ENCODE data around the gene CEP95.
A peak's percentile ranks its signal among the peaks of the same experiment; 100 is the strongest.

Gene CEP95

GRCh38 chr17:64502021-64502420 lies 4.8 kb upstream of the CEP95 start:
- H3K27ac ChIP-seq (ENCODE audit: extremely low read depth, low read depth, low read length), result no peak overlapping the region
- no peaks in the 10 kb centered on the region for H3K9me3 ChIP-seq (ENCODE audit: control insufficient read depth, insufficient read depth, low read depth, low read length)
- H3K36me3 ChIP-seq (ENCODE audit: control insufficient read depth in 2 of 2, insufficient read depth in 1 of 2, low read length in 2 of 2), result peaks cover 28 to 75% of the 10 kb centered on the region in 2 experiments; a peak in 2 of 3 replicates
- ChIA-PET POLR2A (no interaction called here), CTCF (no interaction called here)
- TF ChIP-seq ZNF707 (tag by site-specific recombination; IDR thresholded peaks at IDR 0.05) (no peak), ZNF837 (tag by site-specific recombination; IDR thresholded peaks at IDR 0.05) (no peak), ZNF2 (tag by site-specific recombination; IDR thresholded peaks at IDR 0.05) (no peak), ZNF155 (tag by site-specific recombination; IDR thresholded peaks at IDR 0.05) (no peak)
- no peak overlapping the region for H3K4me3 ChIP-seq (ENCODE audit: low read depth, low read length)
- no peaks in the 10 kb centered on the region for H3K4me1 ChIP-seq (ENCODE audit: control insufficient read depth, insufficient read depth, low read length)

GRCh38 chr17:64502809-64503208 lies 4.0 kb upstream of the CEP95 start:
- ChIA-PET POLR2A (no interaction called here), CTCF (no interaction called here)
- Histone ChIP-seq H3K9me3 (ENCODE audit: control insufficient read depth, insufficient read depth, low read depth, low read length) (no peaks in the 10 kb centered on the region), H3K4me1 (ENCODE audit: control insufficient read depth, insufficient read depth, low read length) (no peaks in the 10 kb centered on the region), H3K36me3 (ENCODE audit: control insufficient read depth in 2 of 2, insufficient read depth in 1 of 2, low read length in 2 of 2) (peaks cover 28 to 74% of the 10 kb centered on the region in 2 experiments; a peak in 2 of 3 replicates), H3K4me3 (ENCODE audit: low read depth, low read length) (no peak overlapping the region), H3K27ac (ENCODE audit: extremely low read depth, low read depth, low read length) (no peak overlapping the region)
- TF ChIP-seq AEBP2 (tag by site-specific recombination; IDR thresholded peaks at IDR 0.05; ENCODE audit: borderline replicate concordance) (no peak), ZNF610 (tag by site-specific recombination; IDR thresholded peaks at IDR 0.05; ENCODE audit: borderline replicate concordance) (no peak), HIC1 (tag by site-specific recombination; IDR thresholded peaks at IDR 0.05) (no peak), MEIS1 (CRISPR knock-in tag; IDR thresholded peaks at IDR 0.05; ENCODE audit: borderline replicate concordance) (no peak), ZNF623 (tag by site-specific recombination; IDR thresholded peaks at IDR 0.05) (no peak), ZNF416 (tag by site-specific recombination; IDR thresholded peaks at IDR 0.05) (no peak), ZNF112 (tag by site-specific recombination; IDR thresholded peaks at IDR 0.05) (no peak), ZNF146 (tag by site-specific recombination; IDR thresholded peaks at IDR 0.05) (no peak), ZNF624 (tag by site-specific recombination; IDR thresholded peaks at IDR 0.05) (no peak)

GRCh38 chr17:64503341-64503740 lies 3.4 kb upstream of the CEP95 start:
- CTCF ChIA-PET, result no interaction called here
- no peak for TF ChIP-seq EGR2 (tag by site-specific recombination; IDR thresholded peaks at IDR 0.05; ENCODE audit: low read depth)
- TF ChIP-seq ZBTB21 (tag by site-specific recombination; IDR thresholded peaks at IDR 0.05), result no peak
- TF ChIP-seq MZF1 (tag by site-specific recombination; IDR thresholded peaks at IDR 0.05; ENCODE audit: borderline replicate concordance), result no peak
- no peak for TF ChIP-seq IKZF3 (tag by site-specific recombination; IDR thresholded peaks at IDR 0.05)
- no peak for TF ChIP-seq ZNF645 (tag by site-specific recombination; IDR thresholded peaks at IDR 0.05)
- TF ChIP-seq SCRT2 (tag by site-specific recombination; IDR thresholded peaks at IDR 0.05), result 0 out of 2 replicates have a peak, but pooled peaks have one; percentile 22
- no peak for TF ChIP-seq ZSCAN23 (tag by site-specific recombination; IDR thresholded peaks at IDR 0.05)
- TF ChIP-seq ZNF548 (tag by site-specific recombination; IDR thresholded peaks at IDR 0.05), result no peak
- Histone ChIP-seq H3K27ac (ENCODE audit: extremely low read depth, low read depth, low read length) (no peak overlapping the region), H3K4me1 (ENCODE audit: control insufficient read depth, insufficient read depth, low read length) (0 out of 2 replicates have a peak, but pooled peaks cover 1% of the 10 kb centered on the region), H3K9me3 (ENCODE audit: control insufficient read depth, insufficient read depth, low read depth, low read length) (no peaks in the 10 kb centered on the region), H3K36me3 (ENCODE audit: control insufficient read depth in 2 of 2, insufficient read depth in 1 of 2, low read length in 2 of 2) (peaks cover 28 to 69% of the 10 kb centered on the region in 2 experiments; a peak in 2 of 3 replicates), H3K4me3 (ENCODE audit: low read depth, low read length) (no peak overlapping the region)
- POLR2A ChIA-PET, result no interaction called here
